ENCODE data around the gene DFFB.

The DFFB gene

DNA sequence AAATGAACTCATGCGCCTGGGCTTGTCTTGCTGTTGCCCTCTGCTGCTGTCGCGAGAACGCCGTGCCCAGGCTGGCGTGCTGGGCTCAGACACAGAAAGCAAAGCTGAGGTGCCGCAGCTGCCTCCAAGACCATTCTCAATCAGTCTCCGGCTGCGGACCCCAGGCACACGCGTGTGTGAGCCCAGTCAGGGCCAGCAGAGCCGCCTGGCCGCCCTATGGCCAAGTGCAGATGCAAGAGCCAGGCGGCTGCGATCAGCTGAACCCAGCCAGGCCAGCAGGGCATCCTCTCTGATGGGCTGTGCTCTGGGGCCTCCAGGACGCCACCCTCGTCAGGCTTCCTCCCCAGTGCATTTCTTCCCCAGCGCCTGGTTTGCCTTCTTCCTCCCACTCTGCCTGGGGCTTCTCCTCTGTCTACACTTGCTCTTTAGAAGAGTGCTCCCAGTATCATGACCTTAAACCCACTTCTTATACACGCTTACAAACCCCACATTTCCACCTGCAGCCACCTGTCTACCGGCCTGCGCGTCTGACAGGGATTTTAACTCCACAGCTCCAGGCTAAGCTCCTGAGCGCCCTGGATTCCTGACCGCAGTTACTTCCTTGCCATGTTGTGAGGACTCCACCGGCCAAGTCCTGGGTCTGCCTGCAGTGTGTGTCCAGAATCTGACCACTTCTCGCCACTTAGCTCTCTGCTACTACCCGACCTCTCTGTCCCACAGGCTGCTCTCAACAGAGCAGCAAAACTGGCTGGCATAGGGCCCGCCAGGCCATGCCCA, 39.3 kb upstream of the DFFB start:
- H3K36me3 ChIP-seq (ENCODE audit: control insufficient read depth in 1 of 2, insufficient read depth in 2 of 2, low read length in 2 of 2) = peaks cover 25 to 71% of the 10 kb centered on the region in 2 donors
- no peaks in the 10 kb centered on the region for H3K4me1 ChIP-seq (ENCODE audit: control insufficient read depth in 1 of 2, insufficient read depth in 2 of 2, low read length in 2 of 2)
- H3K4me3 ChIP-seq (ENCODE audit: low read depth in 1 of 2, low read length in 2 of 2) = no peak overlapping the region
- H3K27me3 ChIP-seq (ENCODE audit: control insufficient read depth in 1 of 2, insufficient read depth in 2 of 2, low read length in 2 of 2) = no peaks in the 10 kb centered on the region
- H3K9me3 ChIP-seq (ENCODE audit: control insufficient read depth in 1 of 2, low read length in 2 of 2) = no peaks in the 10 kb centered on the region
- H3K9ac ChIP-seq (ENCODE audit: low read depth in 1 of 2, low read length in 2 of 2) = no peak overlapping the region
- H3K27ac ChIP-seq (ENCODE audit: low read depth, low read length) = no peak overlapping the region

GRCh38 chr1:3819771-3820200, 37.5 kb upstream of the DFFB start:
- H3K27me3 ChIP-seq (ENCODE audit: control insufficient read depth in 1 of 2, insufficient read depth in 2 of 2, low read length in 2 of 2) = no peaks in the 10 kb centered on the region
- H3K9ac ChIP-seq (ENCODE audit: low read depth in 1 of 2, low read length in 2 of 2) = no peak overlapping the region
- no peak overlapping the region for H3K4me3 ChIP-seq (ENCODE audit: low read depth in 1 of 2, low read length in 2 of 2)
- no peak overlapping the region for H3K27ac ChIP-seq (ENCODE audit: low read depth, low read length)
- no peaks in the 10 kb centered on the region for H3K9me3 ChIP-seq (ENCODE audit: control insufficient read depth in 1 of 2, low read length in 2 of 2)
- H3K36me3 ChIP-seq (ENCODE audit: control insufficient read depth in 1 of 2, insufficient read depth in 2 of 2, low read length in 2 of 2) = peaks cover 30 to 77% of the 10 kb centered on the region in 2 donors
- no peaks in the 10 kb centered on the region for H3K4me1 ChIP-seq (ENCODE audit: control insufficient read depth in 1 of 2, insufficient read depth in 2 of 2, low read length in 2 of 2)

DNA sequence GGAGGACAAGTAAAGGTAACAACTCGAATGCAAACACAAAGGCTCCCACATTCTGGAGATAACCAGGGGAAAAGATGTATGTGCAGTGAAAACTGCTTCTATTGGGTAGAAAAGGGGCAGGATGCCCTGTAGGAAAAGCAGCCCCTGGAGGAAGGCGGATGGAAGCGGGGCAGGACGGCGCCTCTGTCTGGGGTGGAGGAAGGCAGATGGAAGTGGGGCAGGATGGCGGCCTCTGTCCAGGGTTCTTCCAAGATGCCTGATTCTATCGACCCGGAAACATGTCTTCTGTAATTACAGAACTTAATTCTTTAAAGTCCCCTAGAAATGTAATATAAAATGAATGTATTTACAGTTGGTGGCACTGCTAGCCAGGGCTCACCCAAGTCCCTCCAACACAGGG, 37.0 kb upstream of the DFFB start:
- Histone ChIP-seq H3K36me3 (ENCODE audit: control insufficient read depth in 1 of 2, insufficient read depth in 2 of 2, low read length in 2 of 2) (peaks cover 34 to 75% of the 10 kb centered on the region in 2 donors), H3K4me1 (ENCODE audit: control insufficient read depth in 1 of 2, insufficient read depth in 2 of 2, low read length in 2 of 2) (no peaks in the 10 kb centered on the region), H3K9me3 (ENCODE audit: control insufficient read depth in 1 of 2, low read length in 2 of 2) (no peaks in the 10 kb centered on the region), H3K4me3 (ENCODE audit: low read depth in 1 of 2, low read length in 2 of 2) (no peak overlapping the region), H3K27me3 (ENCODE audit: control insufficient read depth in 1 of 2, insufficient read depth in 2 of 2, low read length in 2 of 2) (no peaks in the 10 kb centered on the region), H3K9ac (ENCODE audit: low read depth in 1 of 2, low read length in 2 of 2) (no peak overlapping the region), H3K27ac (ENCODE audit: low read depth, low read length) (no peak overlapping the region)

GRCh38 chr1:3821004-3821403, 36.3 kb upstream of the DFFB start:
- Histone ChIP-seq H3K9ac (ENCODE audit: low read depth in 1 of 2, low read length in 2 of 2) (no peak overlapping the region), H3K36me3 (ENCODE audit: control insufficient read depth in 1 of 2, insufficient read depth in 2 of 2, low read length in 2 of 2) (peaks cover 39 to 77% of the 10 kb centered on the region in 2 donors), H3K4me1 (ENCODE audit: control insufficient read depth in 1 of 2, insufficient read depth in 2 of 2, low read length in 2 of 2) (no peaks in the 10 kb centered on the region), H3K27me3 (ENCODE audit: control insufficient read depth in 1 of 2, insufficient read depth in 2 of 2, low read length in 2 of 2) (no peaks in the 10 kb centered on the region), H3K4me3 (ENCODE audit: low read depth in 1 of 2, low read length in 2 of 2) (no peak overlapping the region), H3K27ac (ENCODE audit: low read depth, low read length) (no peak overlapping the region), H3K9me3 (ENCODE audit: control insufficient read depth in 1 of 2, low read length in 2 of 2) (no peaks in the 10 kb centered on the region)

DNA sequence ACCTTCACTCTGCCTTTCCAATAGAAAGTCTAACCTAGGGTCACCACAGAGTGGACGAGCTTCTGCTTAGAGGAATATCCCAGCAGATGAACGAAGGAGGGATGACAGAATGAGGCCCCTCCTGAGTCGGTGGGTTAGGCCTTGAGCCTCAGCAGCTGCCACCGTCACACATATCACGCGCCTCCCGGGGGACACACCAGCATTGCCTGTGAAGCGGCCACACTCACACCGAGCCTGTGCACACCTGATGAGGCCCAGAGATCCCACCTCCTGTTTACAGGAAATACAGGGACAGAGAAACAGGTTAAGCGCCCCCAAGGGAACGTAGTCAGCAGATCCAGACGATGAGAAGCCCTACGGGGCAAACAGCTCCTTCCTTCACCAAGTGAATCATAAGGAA, 35.8 kb upstream of the DFFB start:
- H3K9me3 ChIP-seq (ENCODE audit: control insufficient read depth in 1 of 2, low read length in 2 of 2) = no peaks in the 10 kb centered on the region
- no peak overlapping the region for H3K4me3 ChIP-seq (ENCODE audit: low read depth in 1 of 2, low read length in 2 of 2)
- H3K9ac ChIP-seq (ENCODE audit: low read depth in 1 of 2, low read length in 2 of 2) = no peak overlapping the region
- H3K36me3 ChIP-seq (ENCODE audit: control insufficient read depth in 1 of 2, insufficient read depth in 2 of 2, low read length in 2 of 2) = peaks cover 37 to 76% of the 10 kb centered on the region in 2 donors
- no peaks in the 10 kb centered on the region for H3K4me1 ChIP-seq (ENCODE audit: control insufficient read depth in 1 of 2, insufficient read depth in 2 of 2, low read length in 2 of 2)
- H3K27me3 ChIP-seq (ENCODE audit: control insufficient read depth in 1 of 2, insufficient read depth in 2 of 2, low read length in 2 of 2) = no peaks in the 10 kb centered on the region
- no peak overlapping the region for H3K27ac ChIP-seq (ENCODE audit: low read depth, low read length)

GRCh38 chr1:3821908-3822307, 35.4 kb upstream of the DFFB start:
- no peak overlapping the region for H3K4me3 ChIP-seq (ENCODE audit: low read depth in 1 of 2, low read length in 2 of 2)

DNA sequence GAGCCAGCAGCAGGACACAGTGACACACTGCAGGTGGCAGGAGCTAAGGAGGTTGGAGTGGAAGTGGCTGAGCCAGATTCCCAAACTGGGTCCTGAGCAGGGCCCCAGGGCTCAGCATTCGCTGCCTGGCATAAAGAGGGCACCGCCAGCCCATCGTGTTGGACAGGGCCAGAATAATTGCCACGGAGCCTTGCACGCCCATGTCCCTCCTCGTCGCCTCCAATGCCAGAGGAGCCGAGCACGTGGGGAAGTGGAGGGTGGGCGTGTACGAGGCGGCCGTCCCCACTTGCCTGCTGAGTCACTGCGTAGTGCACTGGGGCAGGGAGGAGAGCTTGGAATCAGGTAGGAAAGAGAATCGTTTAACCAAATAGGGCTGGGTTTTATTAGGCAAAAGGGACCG, 34.9 kb upstream of the DFFB start:
- no peaks in the 10 kb centered on the region for H3K4me1 ChIP-seq (ENCODE audit: control insufficient read depth in 1 of 2, insufficient read depth in 2 of 2, low read length in 2 of 2)
- H3K4me3 ChIP-seq (ENCODE audit: low read depth in 1 of 2, low read length in 2 of 2) = no peak overlapping the region
- H3K9me3 ChIP-seq (ENCODE audit: control insufficient read depth in 1 of 2, low read length in 2 of 2) = no peaks in the 10 kb centered on the region
- H3K9ac ChIP-seq (ENCODE audit: low read depth in 1 of 2, low read length in 2 of 2) = no peak overlapping the region
- peaks cover 37 to 80% of the 10 kb centered on the region in 2 donors for H3K36me3 ChIP-seq (ENCODE audit: control insufficient read depth in 1 of 2, insufficient read depth in 2 of 2, low read length in 2 of 2)
- H3K27me3 ChIP-seq (ENCODE audit: control insufficient read depth in 1 of 2, insufficient read depth in 2 of 2, low read length in 2 of 2) = no peaks in the 10 kb centered on the region
- H3K27ac ChIP-seq (ENCODE audit: low read depth, low read length) = no peak overlapping the region

More at GRCh38 chr1:3821908-3822307, 35.4 kb upstream of the DFFB start:
- Histone ChIP-seq H3K4me1 (ENCODE audit: control insufficient read depth in 1 of 2, insufficient read depth in 2 of 2, low read length in 2 of 2) (no peaks in the 10 kb centered on the region), H3K9me3 (ENCODE audit: control insufficient read depth in 1 of 2, low read length in 2 of 2) (no peaks in the 10 kb centered on the region), H3K36me3 (ENCODE audit: control insufficient read depth in 1 of 2, insufficient read depth in 2 of 2, low read length in 2 of 2) (peaks cover 37 to 76% of the 10 kb centered on the region in 2 donors), H3K27ac (ENCODE audit: low read depth, low read length) (no peak overlapping the region), H3K27me3 (ENCODE audit: control insufficient read depth in 1 of 2, insufficient read depth in 2 of 2, low read length in 2 of 2) (no peaks in the 10 kb centered on the region), H3K9ac (ENCODE audit: low read depth in 1 of 2, low read length in 2 of 2) (no peak overlapping the region)

DNA sequence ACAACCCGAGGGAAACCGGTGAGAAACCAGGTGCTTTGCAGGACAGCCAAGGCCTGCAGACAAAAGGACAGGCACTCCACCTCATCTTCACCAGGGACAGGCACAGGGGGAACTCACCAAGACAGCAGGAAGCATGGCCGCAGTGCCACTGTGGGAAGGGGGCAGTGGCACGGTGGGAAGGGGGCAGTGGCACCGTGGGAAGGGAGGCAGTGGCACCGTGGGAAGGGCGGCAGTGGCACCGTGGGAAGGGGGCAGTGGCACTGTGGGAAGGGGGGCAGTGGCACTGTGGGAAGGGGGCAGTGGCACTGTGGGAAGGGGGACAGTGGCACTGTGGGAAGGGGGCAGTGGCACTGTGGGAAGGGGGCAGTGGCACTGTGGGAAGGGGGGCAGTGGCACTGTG, 32.6 kb upstream of the DFFB start:
- no peaks in the 10 kb centered on the region for H3K27me3 ChIP-seq (ENCODE audit: control insufficient read depth in 1 of 2, insufficient read depth in 2 of 2, low read length in 2 of 2)
- H3K4me1 ChIP-seq (ENCODE audit: control insufficient read depth in 1 of 2, insufficient read depth in 2 of 2, low read length in 2 of 2) = no peaks in the 10 kb centered on the region
- H3K9ac ChIP-seq (ENCODE audit: low read depth in 1 of 2, low read length in 2 of 2) = no peak overlapping the region
- H3K27ac ChIP-seq (ENCODE audit: low read depth, low read length) = no peak overlapping the region
- H3K36me3 ChIP-seq (ENCODE audit: control insufficient read depth in 1 of 2, insufficient read depth in 2 of 2, low read length in 2 of 2) = peaks cover 37 to 90% of the 10 kb centered on the region in 2 donors
- H3K4me3 ChIP-seq (ENCODE audit: low read depth in 1 of 2, low read length in 2 of 2) = no peak overlapping the region
- no peaks in the 10 kb centered on the region for H3K9me3 ChIP-seq (ENCODE audit: control insufficient read depth in 1 of 2, low read length in 2 of 2)

GRCh38 chr1:3825356-3825755, 31.9 kb upstream of the DFFB start:
- no peak overlapping the region for H3K4me3 ChIP-seq (ENCODE audit: low read depth in 1 of 2, low read length in 2 of 2)
- H3K27ac ChIP-seq (ENCODE audit: low read depth, low read length) = no peak overlapping the region
- no peaks in the 10 kb centered on the region for H3K9me3 ChIP-seq (ENCODE audit: control insufficient read depth in 1 of 2, low read length in 2 of 2)
- H3K9ac ChIP-seq (ENCODE audit: low read depth in 1 of 2, low read length in 2 of 2) = no peak overlapping the region
- H3K27me3 ChIP-seq (ENCODE audit: control insufficient read depth in 1 of 2, insufficient read depth in 2 of 2, low read length in 2 of 2) = no peaks in the 10 kb centered on the region
- H3K36me3 ChIP-seq (ENCODE audit: control insufficient read depth in 1 of 2, insufficient read depth in 2 of 2, low read length in 2 of 2) = peaks cover 34 to 90% of the 10 kb centered on the region in 2 donors
- no peaks in the 10 kb centered on the region for H3K4me1 ChIP-seq (ENCODE audit: control insufficient read depth in 1 of 2, insufficient read depth in 2 of 2, low read length in 2 of 2)

GRCh38 chr1:3827813-3828307, 29.4 kb upstream of the DFFB start:
- H3K27me3 ChIP-seq (ENCODE audit: control insufficient read depth in 1 of 2, insufficient read depth in 2 of 2, low read length in 2 of 2) = no peaks in the 10 kb centered on the region
- H3K27ac ChIP-seq (ENCODE audit: low read depth, low read length) = no peak overlapping the region
- H3K4me3 ChIP-seq (ENCODE audit: low read depth in 1 of 2, low read length in 2 of 2) = no peak overlapping the region
- H3K9me3 ChIP-seq (ENCODE audit: control insufficient read depth in 1 of 2, low read length in 2 of 2) = no peaks in the 10 kb centered on the region
- no peaks in the 10 kb centered on the region for H3K4me1 ChIP-seq (ENCODE audit: control insufficient read depth in 1 of 2, insufficient read depth in 2 of 2, low read length in 2 of 2)
- no peak overlapping the region for H3K9ac ChIP-seq (ENCODE audit: low read depth in 1 of 2, low read length in 2 of 2)
- H3K36me3 ChIP-seq (ENCODE audit: control insufficient read depth in 1 of 2, insufficient read depth in 2 of 2, low read length in 2 of 2) = peaks cover 33 to 85% of the 10 kb centered on the region in 2 donors

Measured in duodenal mucosa (tissue), 2 donors.